BJ (cell line): Measurements from ENCODE around the gene PRAF2. TPM values are rescaled to one million over a fixed set of nuclear protein-coding genes. Genes with fewer than 3 reads are reported as not detected.

Source experiments
- CTCF ChIA-PET: fragments of 350-600 bp; formaldehyde crosslinking; extraction: SDS; loops from one replicate; lab custom pipeline; 2021; ENCODE audit warnings: antibody characterized with exemption, inconsistent platforms; lab: Yijun Ruan, JAX
- POLR2A ChIA-PET: fragments of 300-600 bp; sonication (Branson Sonifier 250); formaldehyde crosslinking; extraction: SDS; loops from one replicate; lab custom pipeline; 2021; ENCODE audit warnings: antibody characterized with exemption; lab: Charles Lee
- DNase-seq: peaks from one replicate; pipeline ENCODE4 v3.0.0-alpha.2; 2011; ENCODE audit warnings: low read depth
- H3K27me3 ChIP-seq: 2 replicates; pipeline ENCODE4 v1.6.0; 2011; ENCODE audit warnings: low read length; ENCODE audit not compliant: control insufficient read depth, insufficient read depth
- H3K36me3 ChIP-seq: 2 replicates; pipeline ENCODE4 v1.5.1; 2011; ENCODE audit warnings: low read length; ENCODE audit not compliant: control insufficient read depth, insufficient read depth
- H3K4me3 ChIP-seq: 2 replicates; pipeline ENCODE4 v1.5.1; 2011; ENCODE audit warnings: low read depth, mild to moderate bottlenecking, control low read depth, low read length
- CTCF ChIP-seq: IDR thresholded peaks from 2 replicates; pipeline ENCODE4 v1.5.1; 2011; ENCODE audit warnings: low read depth, mild to moderate bottlenecking, control low read depth, inconsistent platforms, low read length, moderate library complexity; ENCODE audit not compliant: insufficient read depth
- polyA plus RNA-seq: library from polyadenylated mRNA; depleted of rRNA; stranded (reverse); fragments of >200 nt; gene quantifications from 2 replicates; pipeline ENCODE4 v1.2.3, GENCODE V29; 2011; rRNA removed
- small RNA-seq: library from RNA; depleted of rRNA; stranded (forward); fragments of <200 nt; gene quantifications from one replicate; pipeline ENCODE3, GENCODE V24; 2012; ENCODE audit warnings: low replicate concordance, low read depth; ENCODE audit not compliant: insufficient read length

PRAF2 gene
- polyA plus RNA-seq, 1 experiment, result 48.8 TPM

- peak; percentile 76 for DNase-seq
- ChIA-PET CTCF (no interaction called here), POLR2A (interaction anchor here (0.7 kb wide), 1 partner anchor 40 kb away, joined by 3 read pairs; the partner anchor contains the start of gene WDR45)
- peaks cover 10% of the 10 kb centered on the region for H3K36me3 ChIP-seq
- TF ChIP-seq CTCF, result peak; percentile 25; the same call in 1 of the 2 replicates
- no peaks in the 10 kb centered on the region for H3K27me3 ChIP-seq
- peak overlapping the region; percentile 75 for H3K4me3 ChIP-seq
Measured at GRCh38 chrX:49039598-49040375, 34.0 kb downstream of the PRAF2 start.

GRCh38 chrX:49037883-49038475, 35.8 kb downstream of the PRAF2 start:
- Histone ChIP-seq H3K27me3 (no peaks in the 10 kb centered on the region), H3K4me3 (no peak overlapping the region), H3K36me3 (peaks cover 21% of the 10 kb centered on the region)
- POLR2A ChIA-PET, result no interaction called here
- CTCF ChIA-PET, result interaction anchor here (1.0 kb wide), 1 partner anchor 9 kb away, joined by 4 read pairs; no protein-coding TSS in a partner anchor
- TF ChIP-seq CTCF, result no peak
- no peak for DNase-seq

- peaks cover 21% of the 10 kb centered on the region for H3K36me3 ChIP-seq
- ChIA-PET POLR2A (no interaction called here), CTCF (interaction anchor here (1.0 kb wide), 2 partner anchors 8 to 58 kb away, joined by 3 to 4 read pairs; partner anchors contain the start of gene KCND1)
- DNase-seq, result no peak
- H3K4me3 ChIP-seq, result no peak overlapping the region
- no peaks in the 10 kb centered on the region for H3K27me3 ChIP-seq
- TF ChIP-seq CTCF, result no peak
Measured at GRCh38 chrX:49030283-49030682, 43.5 kb downstream of the PRAF2 start.

- DNase-seq, result no peak
- Histone ChIP-seq H3K36me3 (peaks cover 21% of the 10 kb centered on the region), H3K4me3 (no peak overlapping the region), H3K27me3 (no peaks in the 10 kb centered on the region)
- POLR2A ChIA-PET, result no interaction called here
- CTCF ChIA-PET, result interaction anchor here (1.0 kb wide), 2 partner anchors 8 to 58 kb away, joined by 3 to 4 read pairs; partner anchors contain the start of gene KCND1
- no peak for TF ChIP-seq CTCF
Measured at GRCh38 chrX:49029876-49030275, 43.9 kb downstream of the PRAF2 start.

Small RNAs within 50 kb of the gene (small RNA-seq; reads per million reads assigned to genes)
- gene RNU4-52P, result not detected

Other genes starting within 250 kb of the PRAF2 start
- gene ERAS, start 247.5 kb downstream of the PRAF2 start, polyA plus RNA-seq, result not detected in 2 replicates
- not detected in 2 replicates for gene PCSK1N, start 238.4 kb downstream of the PRAF2 start, polyA plus RNA-seq
- 50.2 and 68.4 TPM in 2 replicates for gene TIMM17B, start 176.2 kb downstream of the PRAF2 start, polyA plus RNA-seq
- 63.8 and 89.6 TPM in 2 replicates for gene PQBP1, start 176.1 kb downstream of the PRAF2 start, polyA plus RNA-seq
- 42.4 and 69.3 TPM in 2 replicates for gene SLC35A2, start 162.4 kb downstream of the PRAF2 start, polyA plus RNA-seq
- gene PIM2, start 155.0 kb downstream of the PRAF2 start, polyA plus RNA-seq, result 5.6 and 8.0 TPM in 2 replicates
- gene OTUD5, start 116.4 kb downstream of the PRAF2 start, polyA plus RNA-seq, result 48.9 and 53.6 TPM in 2 replicates
- 0.51 and 0.83 TPM in 2 replicates for gene KCND1, start 102.2 kb downstream of the PRAF2 start, polyA plus RNA-seq
- 23.4 and 23.5 TPM in 2 replicates for gene GRIPAP1, start 71.7 kb downstream of the PRAF2 start, polyA plus RNA-seq
- gene TFE3, start 30.6 kb downstream of the PRAF2 start, polyA plus RNA-seq, result 20.8 and 26.4 TPM in 2 replicates
- gene CCDC120, start 15.0 kb downstream of the PRAF2 start, polyA plus RNA-seq, result 0.49 and 0.96 TPM in 2 replicates
- gene WDR45, start 5.9 kb upstream of the PRAF2 start, polyA plus RNA-seq, result 107 and 165 TPM in 2 replicates
- 28.2 and 33.1 TPM in 2 replicates for gene GPKOW, start 49.7 kb upstream of the PRAF2 start, polyA plus RNA-seq
- 0.45 and 0.67 TPM in 2 replicates for gene MAGIX, start 88.8 kb upstream of the PRAF2 start, polyA plus RNA-seq
- gene PLP2, start 97.9 kb upstream of the PRAF2 start, polyA plus RNA-seq, result 217 and 225 TPM in 2 replicates
- gene PRICKLE3, start 112.4 kb upstream of the PRAF2 start, polyA plus RNA-seq, result 4.0 and 6.9 TPM in 2 replicates
- gene SYP, start 126.2 kb upstream of the PRAF2 start, polyA plus RNA-seq, result 0.07 and 0.10 TPM in 2 replicates
- 0.01 TPM in 1 of 2 replicates, not detected in the other for gene CACNA1F, start 159.3 kb upstream of the PRAF2 start, polyA plus RNA-seq
- gene CCDC22, start 161.5 kb upstream of the PRAF2 start, polyA plus RNA-seq, result 9.3 and 13.8 TPM in 2 replicates
- gene FOXP3, start 190.7 kb upstream of the PRAF2 start, polyA plus RNA-seq, result 0.12 and 0.18 TPM in 2 replicates
- gene PPP1R3F, start 195.8 kb upstream of the PRAF2 start, polyA plus RNA-seq, result 2.5 and 3.5 TPM in 2 replicates
- gene GAGE10, start 229.6 kb upstream of the PRAF2 start, polyA plus RNA-seq, result not detected in 2 replicates
- not detected in 2 replicates for gene GAGE12J, start 248.0 kb upstream of the PRAF2 start, polyA plus RNA-seq